ENCODE measurements around the gene CAMTA1. TPM values are rescaled to one million over a fixed set of nuclear protein-coding genes. Genes with fewer than 3 reads are reported as not detected.

The CAMTA1 gene
- total RNA-seq, 1 donor from 2014 or later: 268 TPM

DNA sequence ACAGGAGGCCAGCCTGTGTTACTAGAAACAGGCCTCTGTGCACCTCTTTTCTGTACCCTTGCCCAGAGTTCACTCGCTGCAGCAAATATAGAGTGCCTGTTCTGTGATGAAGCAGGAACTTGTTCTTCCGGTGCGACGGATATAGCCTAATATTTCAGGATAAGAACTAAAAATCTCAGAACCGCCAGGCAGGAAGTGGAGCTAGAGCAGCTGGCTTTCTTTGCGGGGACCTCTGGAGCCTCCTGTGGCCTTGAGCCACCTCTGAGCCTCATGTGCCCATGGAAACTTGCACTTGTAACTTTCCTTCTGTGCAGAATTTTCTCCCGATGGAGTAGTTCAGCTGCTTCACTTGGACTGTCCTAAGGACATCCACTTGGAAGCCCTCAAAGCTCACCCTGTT lies 941.4 kb downstream of the CAMTA1 start:
- Mint-ChIP-seq H3K36me3 (peaks cover 10% of the 10 kb centered on the region), H3K4me3 (no peak overlapping the region), H3K27me3 (ENCODE audit: insufficient read depth, low read depth) (no peaks in the 10 kb centered on the region), H3K4me1 (peaks cover 28% of the 10 kb centered on the region), H3K9me3 (peaks cover 5% of the 10 kb centered on the region), H3K27ac (peak overlapping the region; percentile 62)
- H3K9me3 ChIP-seq (ENCODE audit: low read depth): no peaks in the 10 kb centered on the region
- H3F3A ChIP-seq (ENCODE audit: low read depth): no peaks in the 10 kb centered on the region
- H3K79me2 ChIP-seq (ENCODE audit: low read depth): no peaks in the 10 kb centered on the region
- no peak overlapping the region for H3K4me2 ChIP-seq
- H3K36me3 ChIP-seq: no peaks in the 10 kb centered on the region
- no peak for DNase-seq (ENCODE audit: low spot score)
- H3K27ac ChIP-seq: no peak overlapping the region
- no peaks in the 10 kb centered on the region for H3K27me3 ChIP-seq
- H2AFZ ChIP-seq (replicated peaks): no peak overlapping the region
- no peaks in the 10 kb centered on the region for H4K20me1 ChIP-seq (ENCODE audit: low read depth)
- H3K9ac ChIP-seq: no peak overlapping the region
- peaks cover 8% of the 10 kb centered on the region for H3K4me1 ChIP-seq
- no peak overlapping the region for H3K4me3 ChIP-seq
- TF ChIP-seq, protein P1, sequence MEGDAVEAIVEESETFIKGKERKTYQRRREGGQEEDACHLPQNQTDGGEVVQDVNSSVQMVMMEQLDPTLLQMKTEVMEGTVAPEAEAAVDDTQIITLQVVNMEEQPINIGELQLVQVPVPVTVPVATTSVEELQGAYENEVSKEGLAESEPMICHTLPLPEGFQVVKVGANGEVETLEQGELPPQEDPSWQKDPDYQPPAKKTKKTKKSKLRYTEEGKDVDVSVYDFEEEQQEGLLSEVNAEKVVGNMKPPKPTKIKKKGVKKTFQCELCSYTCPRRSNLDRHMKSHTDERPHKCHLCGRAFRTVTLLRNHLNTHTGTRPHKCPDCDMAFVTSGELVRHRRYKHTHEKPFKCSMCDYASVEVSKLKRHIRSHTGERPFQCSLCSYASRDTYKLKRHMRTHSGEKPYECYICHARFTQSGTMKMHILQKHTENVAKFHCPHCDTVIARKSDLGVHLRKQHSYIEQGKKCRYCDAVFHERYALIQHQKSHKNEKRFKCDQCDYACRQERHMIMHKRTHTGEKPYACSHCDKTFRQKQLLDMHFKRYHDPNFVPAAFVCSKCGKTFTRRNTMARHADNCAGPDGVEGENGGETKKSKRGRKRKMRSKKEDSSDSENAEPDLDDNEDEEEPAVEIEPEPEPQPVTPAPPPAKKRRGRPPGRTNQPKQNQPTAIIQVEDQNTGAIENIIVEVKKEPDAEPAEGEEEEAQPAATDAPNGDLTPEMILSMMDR (IDR thresholded peaks at IDR 0.05): no peak
- TF ChIP-seq EZH2phosphoT487 (IDR thresholded peaks at IDR 0.05) (no peak), EZH2 (IDR thresholded peaks at IDR 0.05) (no peak)

DNA sequence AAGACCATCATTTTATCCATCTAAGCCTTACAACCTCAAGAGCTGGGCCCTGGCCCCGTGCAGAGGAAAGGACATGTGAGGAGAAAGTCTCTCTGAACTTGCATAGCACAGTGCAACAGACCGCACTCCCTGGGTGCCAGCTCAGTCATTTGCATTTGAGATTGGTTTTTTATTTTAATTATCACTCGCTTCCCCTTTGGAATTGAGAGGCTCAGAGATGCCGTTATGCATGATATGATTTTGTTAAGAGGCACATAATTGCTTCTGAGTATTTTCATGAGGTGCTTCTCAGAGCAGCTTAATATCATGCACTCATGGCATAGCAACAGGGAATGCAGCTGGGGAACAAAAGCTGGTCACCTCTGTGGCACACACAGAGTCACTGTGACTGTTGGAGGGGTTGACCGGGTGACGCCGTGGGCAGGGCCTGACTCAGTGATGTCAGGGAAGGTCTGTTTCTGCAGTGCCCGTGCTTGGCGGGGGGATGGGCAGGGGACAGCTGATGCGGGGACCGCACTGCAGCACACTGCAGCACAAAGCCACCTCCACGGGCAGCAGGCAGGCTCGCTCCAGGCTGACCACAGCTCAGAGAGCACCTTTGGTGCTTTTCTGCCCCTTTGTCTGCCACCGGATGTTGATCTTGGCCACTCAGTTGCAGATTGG lies 942.7 kb downstream of the CAMTA1 start:
- H3K4me1 ChIP-seq: peaks cover 8% of the 10 kb centered on the region
- no peak for DNase-seq (ENCODE audit: low spot score)
- no peak overlapping the region for H3K4me3 ChIP-seq
- H4K20me1 ChIP-seq (ENCODE audit: low read depth): no peaks in the 10 kb centered on the region
- H3F3A ChIP-seq (ENCODE audit: low read depth): no peaks in the 10 kb centered on the region
- H3K9me3 ChIP-seq (ENCODE audit: low read depth): no peaks in the 10 kb centered on the region
- H3K27ac Mint-ChIP-seq: peak overlapping the region; percentile 50
- H3K79me2 ChIP-seq (ENCODE audit: low read depth): no peaks in the 10 kb centered on the region
- no peaks in the 10 kb centered on the region for H3K27me3 Mint-ChIP-seq (ENCODE audit: insufficient read depth, low read depth)
- no peak overlapping the region for H2AFZ ChIP-seq (replicated peaks)
- no peak overlapping the region for H3K27ac ChIP-seq
- no peak for TF ChIP-seq EZH2phosphoT487 (IDR thresholded peaks at IDR 0.05)
- TF ChIP-seq, protein P1 (IDR thresholded peaks at IDR 0.05): no peak
- TF ChIP-seq EZH2 (IDR thresholded peaks at IDR 0.05): no peak
- peaks cover 5% of the 10 kb centered on the region for H3K9me3 Mint-ChIP-seq
- peaks cover 28% of the 10 kb centered on the region for H3K4me1 Mint-ChIP-seq
- no peak overlapping the region for H3K9ac ChIP-seq
- no peak overlapping the region for H3K4me2 ChIP-seq
- no peak overlapping the region for H3K4me3 Mint-ChIP-seq
- peaks cover 10% of the 10 kb centered on the region for H3K36me3 Mint-ChIP-seq
- H3K27me3 ChIP-seq: no peaks in the 10 kb centered on the region
- H3K36me3 ChIP-seq: no peaks in the 10 kb centered on the region

DNA sequence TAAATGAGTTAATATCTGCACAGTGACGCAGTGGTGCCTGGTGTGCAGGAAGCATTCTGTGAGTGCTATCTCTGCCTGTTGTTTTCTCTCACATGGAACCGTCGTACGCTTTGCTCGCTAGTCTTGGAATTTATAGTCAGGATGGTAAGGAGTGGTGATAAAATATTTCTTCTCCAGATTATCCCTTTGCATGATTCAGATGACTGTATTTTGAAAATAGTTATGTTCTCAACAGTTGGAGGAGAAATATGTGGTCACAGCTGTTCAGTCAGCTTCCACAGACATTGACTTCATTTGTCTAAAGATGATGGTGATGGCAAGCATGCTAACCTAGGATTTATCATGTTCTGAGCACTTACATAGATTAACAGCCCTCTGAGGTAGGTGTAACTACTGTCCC lies 944.5 kb downstream of the CAMTA1 start:
- H3K4me1 Mint-ChIP-seq: peaks cover 28% of the 10 kb centered on the region
- H3K4me3 Mint-ChIP-seq: no peak overlapping the region
- H3K27ac ChIP-seq: no peak overlapping the region
- TF ChIP-seq, protein P1 (IDR thresholded peaks at IDR 0.05): no peak
- no peak for TF ChIP-seq EZH2phosphoT487 (IDR thresholded peaks at IDR 0.05)
- TF ChIP-seq EZH2 (IDR thresholded peaks at IDR 0.05): no peak
- H3K4me1 ChIP-seq: peaks cover 8% of the 10 kb centered on the region
- no peak overlapping the region for H3K27ac Mint-ChIP-seq
- H3K36me3 ChIP-seq: no peaks in the 10 kb centered on the region
- DNase-seq (ENCODE audit: low spot score): no peak
- no peak overlapping the region for H2AFZ ChIP-seq (replicated peaks)
- no peaks in the 10 kb centered on the region for H4K20me1 ChIP-seq (ENCODE audit: low read depth)
- peaks cover 5% of the 10 kb centered on the region for H3K9me3 Mint-ChIP-seq
- H3K4me2 ChIP-seq: no peak overlapping the region
- H3K27me3 Mint-ChIP-seq (ENCODE audit: insufficient read depth, low read depth): no peaks in the 10 kb centered on the region
- H3K79me2 ChIP-seq (ENCODE audit: low read depth): no peaks in the 10 kb centered on the region
- no peaks in the 10 kb centered on the region for H3F3A ChIP-seq (ENCODE audit: low read depth)
- no peaks in the 10 kb centered on the region for H3K27me3 ChIP-seq
- no peaks in the 10 kb centered on the region for H3K9me3 ChIP-seq (ENCODE audit: low read depth)
- peaks cover 14% of the 10 kb centered on the region for H3K36me3 Mint-ChIP-seq
- H3K9ac ChIP-seq: no peak overlapping the region
- no peak overlapping the region for H3K4me3 ChIP-seq

Measured in neural progenitor cell (in vitro differentiated cells).